ENCODE measurements around the gene LYPD6.

GRCh38 chr2:149334156-149334555 lies 3.8 kb downstream of the LYPD6 start:
- TF ChIP-seq, protein P1, sequence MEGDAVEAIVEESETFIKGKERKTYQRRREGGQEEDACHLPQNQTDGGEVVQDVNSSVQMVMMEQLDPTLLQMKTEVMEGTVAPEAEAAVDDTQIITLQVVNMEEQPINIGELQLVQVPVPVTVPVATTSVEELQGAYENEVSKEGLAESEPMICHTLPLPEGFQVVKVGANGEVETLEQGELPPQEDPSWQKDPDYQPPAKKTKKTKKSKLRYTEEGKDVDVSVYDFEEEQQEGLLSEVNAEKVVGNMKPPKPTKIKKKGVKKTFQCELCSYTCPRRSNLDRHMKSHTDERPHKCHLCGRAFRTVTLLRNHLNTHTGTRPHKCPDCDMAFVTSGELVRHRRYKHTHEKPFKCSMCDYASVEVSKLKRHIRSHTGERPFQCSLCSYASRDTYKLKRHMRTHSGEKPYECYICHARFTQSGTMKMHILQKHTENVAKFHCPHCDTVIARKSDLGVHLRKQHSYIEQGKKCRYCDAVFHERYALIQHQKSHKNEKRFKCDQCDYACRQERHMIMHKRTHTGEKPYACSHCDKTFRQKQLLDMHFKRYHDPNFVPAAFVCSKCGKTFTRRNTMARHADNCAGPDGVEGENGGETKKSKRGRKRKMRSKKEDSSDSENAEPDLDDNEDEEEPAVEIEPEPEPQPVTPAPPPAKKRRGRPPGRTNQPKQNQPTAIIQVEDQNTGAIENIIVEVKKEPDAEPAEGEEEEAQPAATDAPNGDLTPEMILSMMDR (IDR thresholded peaks at IDR 0.05; ENCODE audit: insufficient read depth, low read length), result no peak
- no peak for TF ChIP-seq SPI1 (IDR thresholded peaks at IDR 0.05; ENCODE audit: borderline replicate concordance, low read depth)
- TF ChIP-seq GABPA (IDR thresholded peaks at IDR 0.05; ENCODE audit: low read depth), result no peak

Data from HL-60 (cell line).